Measurements from ENCODE around the gene LAMB4. TPM values are rescaled to one million over a fixed set of nuclear protein-coding genes. Genes with fewer than 3 reads are reported as not detected.

The LAMB4 gene
- total and polyA plus RNA-seq, 2 donors = 0.16 to 0.90 TPM

DNA sequence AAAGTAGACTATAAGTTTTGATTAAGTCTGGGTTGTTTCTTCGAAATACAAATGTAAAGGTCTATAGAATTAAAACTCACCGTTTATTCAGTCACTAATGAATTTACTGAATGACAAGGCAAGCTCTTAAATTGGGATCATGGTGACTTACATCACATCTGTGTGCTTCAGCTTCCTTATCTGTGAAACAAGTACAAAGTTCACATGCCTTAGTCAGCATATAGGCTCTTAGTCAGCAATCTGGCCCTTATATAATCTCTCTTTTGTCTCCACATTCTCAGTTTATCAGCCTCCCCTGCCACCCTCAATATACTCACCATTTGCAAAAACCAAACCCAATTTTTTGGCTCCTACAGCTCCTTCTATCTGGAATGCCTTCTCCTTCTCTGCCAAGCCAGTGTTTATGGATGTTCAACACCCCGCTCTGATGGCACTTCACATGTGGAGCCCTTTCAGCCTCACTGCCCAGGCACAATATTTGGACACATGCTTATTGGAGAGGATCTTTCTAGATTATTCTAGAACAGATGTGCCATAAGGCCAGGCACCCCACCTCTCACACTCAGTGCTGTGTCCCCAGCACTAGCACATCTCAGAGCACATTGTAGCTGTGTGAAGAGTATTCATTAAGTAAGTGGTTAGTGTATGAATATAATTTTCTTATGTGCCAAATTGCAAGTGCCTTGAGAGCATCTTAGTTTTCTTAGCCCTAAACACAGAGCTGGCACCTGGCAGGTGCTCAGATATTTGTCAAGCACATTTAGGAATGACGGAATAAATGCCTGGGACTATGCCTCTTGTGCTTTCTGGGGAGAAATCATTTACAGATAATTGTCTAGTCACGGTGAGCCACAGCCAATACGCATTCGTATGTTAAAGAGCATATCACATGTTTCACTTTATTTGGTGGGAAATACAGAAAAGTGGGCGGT, 117.4 kb downstream of the LAMB4 start:
- no peak for DNase-seq (ENCODE audit: extremely low spot score)
- 91% methylated on average over 8 of the region's 8 CpGs for whole genome bisulfite sequencing
- H3K4me1 ChIP-seq (ENCODE audit: insufficient read depth) = no peaks in the 10 kb centered on the region
- no peaks in the 10 kb centered on the region for H3K36me3 ChIP-seq (ENCODE audit: insufficient read depth)
- H3K27ac ChIP-seq (ENCODE audit: low read depth) = no peak overlapping the region
- no peak overlapping the region for H3K4me3 ChIP-seq (ENCODE audit: low read depth, low read length)

- Histone ChIP-seq H3K4me3 (ENCODE audit: low read depth, low read length) (no peak overlapping the region), H3K27ac (ENCODE audit: low read depth) (no peak overlapping the region), H3K36me3 (ENCODE audit: insufficient read depth) (no peaks in the 10 kb centered on the region), H3K4me1 (ENCODE audit: insufficient read depth) (no peaks in the 10 kb centered on the region)
- no peak for DNase-seq (ENCODE audit: extremely low spot score)
- 68% methylated on average over 1 of the region's 1 CpG for WGBS
These were observed 119.8 kb downstream of the LAMB4 start for GRCh38 chr7:108010377-108010776.

DNA sequence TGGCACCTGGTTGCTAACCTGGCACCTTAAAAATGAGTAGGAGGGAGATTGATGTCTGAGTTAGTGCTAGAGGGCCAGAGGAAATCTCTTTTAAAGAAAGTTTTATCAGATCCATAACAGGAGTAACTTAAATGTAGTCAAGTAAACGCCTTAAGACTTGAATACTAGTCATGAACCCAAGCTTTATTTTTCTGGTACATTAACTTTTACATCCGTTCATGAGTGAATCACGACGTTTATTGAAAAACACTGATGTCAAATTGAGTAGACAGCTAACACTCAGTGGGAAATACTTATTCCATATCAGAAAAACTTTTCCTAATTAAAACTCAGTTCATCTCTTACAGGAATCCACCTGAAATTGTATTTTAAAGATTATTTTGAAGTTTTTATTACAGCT, 120.3 kb downstream of the LAMB4 start:
- Histone ChIP-seq H3K36me3 (ENCODE audit: insufficient read depth) (no peaks in the 10 kb centered on the region), H3K4me3 (ENCODE audit: low read depth, low read length) (no peak overlapping the region), H3K27ac (ENCODE audit: low read depth) (no peak overlapping the region), H3K4me1 (ENCODE audit: insufficient read depth) (no peaks in the 10 kb centered on the region)
- WGBS = 85% methylated on average over 4 of the region's 4 CpGs
- DNase-seq (ENCODE audit: extremely low spot score) = no peak

DNA sequence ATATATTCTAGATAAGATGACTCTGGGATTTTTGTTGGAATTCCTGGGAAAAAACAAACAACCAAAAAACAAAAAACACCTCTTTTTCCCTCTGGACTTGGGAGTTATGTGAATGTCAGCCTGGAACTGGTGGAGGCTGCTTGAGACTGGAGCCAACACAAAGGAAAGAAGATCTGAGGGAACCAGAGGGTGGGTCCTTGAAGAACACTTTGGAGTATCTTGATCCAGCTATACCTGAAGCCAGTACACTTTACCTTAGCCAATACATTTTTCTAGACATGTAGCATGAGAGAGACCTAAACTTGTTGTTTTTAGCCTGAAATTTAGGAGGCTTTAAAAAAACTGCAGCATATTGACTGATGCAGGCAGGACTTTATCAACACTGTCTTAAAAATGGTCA, 121.3 kb downstream of the LAMB4 start:
- H3K4me1 ChIP-seq (ENCODE audit: insufficient read depth) = no peaks in the 10 kb centered on the region
- no peak overlapping the region for H3K4me3 ChIP-seq (ENCODE audit: low read depth, low read length)
- H3K36me3 ChIP-seq (ENCODE audit: insufficient read depth) = no peaks in the 10 kb centered on the region
- peak overlapping the region; percentile 46 for H3K27ac ChIP-seq (ENCODE audit: low read depth)
- no peak for DNase-seq (ENCODE audit: extremely low spot score)

DNA sequence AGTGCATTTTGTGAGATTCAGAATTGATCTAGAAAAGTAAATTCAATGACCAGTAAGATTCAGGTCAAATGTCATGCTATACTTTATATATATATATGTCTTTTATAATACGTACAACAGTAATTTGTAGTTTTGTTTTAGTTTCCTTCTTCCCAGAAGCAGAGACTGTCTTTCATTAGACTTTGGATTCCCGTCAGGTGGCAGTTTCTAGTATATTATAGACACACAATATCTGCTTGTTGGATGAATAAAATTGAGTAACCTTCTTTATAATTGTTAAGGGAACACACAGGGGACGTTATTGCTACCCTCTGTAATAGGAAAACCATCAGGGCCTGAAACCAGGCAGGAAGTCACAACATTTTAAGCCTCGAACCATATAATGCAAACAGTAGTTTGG, 121.9 kb downstream of the LAMB4 start:
- peak overlapping the region; percentile 16 for H3K27ac ChIP-seq (ENCODE audit: low read depth)
- WGBS = 94% methylated on average over 4 of the region's 4 CpGs

GRCh38 chr7:108007762-108008161, 122.4 kb downstream of the LAMB4 start:
- no peak overlapping the region for H3K4me3 ChIP-seq (ENCODE audit: low read depth, low read length)
- no peaks in the 10 kb centered on the region for H3K36me3 ChIP-seq (ENCODE audit: insufficient read depth)
- WGBS = 75% methylated on average over 3 of the region's 3 CpGs
- DNase-seq (ENCODE audit: extremely low spot score) = no peak
- H3K4me1 ChIP-seq (ENCODE audit: insufficient read depth) = no peaks in the 10 kb centered on the region
- H3K27ac ChIP-seq (ENCODE audit: low read depth) = no peak overlapping the region

More for the DNA sequence above, 121.9 kb downstream of the LAMB4 start:
- H3K36me3 ChIP-seq (ENCODE audit: insufficient read depth) = no peaks in the 10 kb centered on the region
- DNase-seq (ENCODE audit: extremely low spot score) = no peak
- H3K4me3 ChIP-seq (ENCODE audit: low read depth, low read length) = no peak overlapping the region
- no peaks in the 10 kb centered on the region for H3K4me1 ChIP-seq (ENCODE audit: insufficient read depth)

DNA sequence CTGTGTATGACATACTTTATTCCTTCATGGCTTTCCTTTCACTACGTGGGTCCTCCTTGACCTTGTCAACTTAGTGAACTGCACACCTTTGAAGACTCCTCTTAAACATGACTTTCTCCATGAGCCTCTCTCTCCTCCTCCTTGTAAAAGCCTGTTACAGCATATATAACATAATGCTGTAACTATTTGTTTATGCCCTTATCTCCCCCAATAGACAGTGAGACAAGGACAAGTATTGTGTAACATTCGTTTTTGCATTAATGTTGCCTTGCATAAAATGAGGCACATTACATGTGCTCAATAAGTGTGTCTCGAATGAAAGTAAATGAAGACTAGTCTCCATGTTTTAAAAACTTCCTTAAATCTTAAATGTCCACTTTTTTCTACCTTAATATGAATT, 122.9 kb downstream of the LAMB4 start:
- DNase-seq (ENCODE audit: extremely low spot score) = no peak
- no peaks in the 10 kb centered on the region for H3K4me1 ChIP-seq (ENCODE audit: insufficient read depth)
- no peaks in the 10 kb centered on the region for H3K36me3 ChIP-seq (ENCODE audit: insufficient read depth)
- 73% methylated on average over 3 of the region's 3 CpGs for WGBS
- peak overlapping the region; percentile 41 for H3K27ac ChIP-seq (ENCODE audit: low read depth)
- no peak overlapping the region for H3K4me3 ChIP-seq (ENCODE audit: low read depth, low read length)

DNA sequence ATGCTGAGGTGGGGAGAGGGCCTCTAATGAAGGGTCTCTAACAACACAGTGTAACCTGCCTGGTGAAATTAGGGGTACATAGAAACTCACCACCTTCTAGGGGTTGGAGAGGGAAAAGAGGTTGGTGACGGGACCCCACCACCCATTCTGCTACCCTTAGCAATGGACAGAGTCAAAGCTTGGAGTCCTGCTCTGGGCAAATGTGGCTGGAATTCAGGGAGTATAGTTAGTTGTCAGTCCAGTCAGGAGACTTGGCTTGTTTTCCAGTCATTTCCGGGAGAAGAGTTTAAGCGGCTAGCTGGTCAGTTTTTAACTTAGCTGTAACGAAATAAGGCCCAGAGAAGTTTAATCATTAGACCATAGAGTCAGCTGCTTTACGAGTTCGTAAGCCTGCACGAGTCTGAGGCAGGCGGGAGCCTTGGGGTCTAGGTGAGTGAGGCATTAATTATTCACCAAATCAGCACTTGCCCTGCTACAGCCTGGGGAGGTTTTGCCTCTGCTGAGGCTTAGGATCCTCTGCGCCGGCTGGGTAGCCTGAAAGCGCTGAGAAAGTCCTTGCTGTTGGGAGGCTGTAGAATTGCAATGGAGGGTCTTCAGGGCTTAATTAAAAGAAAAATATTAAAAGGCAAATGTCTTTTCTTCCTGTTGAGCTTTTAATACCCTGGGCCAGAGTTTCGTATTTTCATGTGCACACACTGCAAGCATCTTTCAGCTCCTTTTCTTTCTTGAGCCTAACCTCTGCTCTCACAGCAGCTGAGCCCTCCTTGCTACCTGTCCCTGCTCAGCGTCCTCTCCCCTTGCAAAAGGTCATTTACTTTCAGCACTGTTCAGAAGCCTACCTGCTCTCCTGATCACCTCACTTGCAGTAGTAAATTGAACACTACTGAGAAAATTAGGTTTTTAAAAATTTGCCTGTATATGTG, 125.7 kb downstream of the LAMB4 start:
- WGBS = 61% methylated on average over 13 of the region's 13 CpGs
- H3K4me3 ChIP-seq (ENCODE audit: low read depth, low read length) = no peak overlapping the region
- no peak for DNase-seq (ENCODE audit: extremely low spot score)
- peak overlapping the region; percentile 14 for H3K27ac ChIP-seq (ENCODE audit: low read depth)
- H3K4me1 ChIP-seq (ENCODE audit: insufficient read depth) = no peaks in the 10 kb centered on the region
- no peaks in the 10 kb centered on the region for H3K36me3 ChIP-seq (ENCODE audit: insufficient read depth)

DNA sequence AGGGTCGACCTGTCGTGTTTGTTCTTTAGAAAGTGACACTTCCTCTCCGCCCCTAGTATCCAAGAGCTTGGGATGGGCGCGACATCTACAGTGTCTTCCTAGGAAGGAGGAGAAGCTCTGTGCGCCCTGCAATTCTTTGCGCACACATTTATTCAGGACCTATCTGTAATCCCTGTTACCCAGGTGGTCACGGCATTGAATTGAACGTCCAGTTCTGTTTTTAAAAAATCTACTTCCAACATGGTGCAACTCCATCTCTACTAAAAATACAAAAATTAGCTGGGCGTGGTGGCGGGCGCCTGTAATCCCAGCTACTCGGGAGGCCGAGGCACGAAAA, 126.6 kb downstream of the LAMB4 start:
- Histone ChIP-seq H3K27ac (ENCODE audit: low read depth) (peak overlapping the region; percentile 83), H3K4me1 (ENCODE audit: insufficient read depth) (no peaks in the 10 kb centered on the region), H3K36me3 (ENCODE audit: insufficient read depth) (no peaks in the 10 kb centered on the region), H3K4me3 (ENCODE audit: low read depth, low read length) (peak overlapping the region; percentile 74)
- 59% methylated on average over 15 of the region's 15 CpGs for WGBS
- no peak for DNase-seq (ENCODE audit: extremely low spot score)

GRCh38 chr7:108002726-108003598, 127.2 kb downstream of the LAMB4 start, which contains the start of gene LAMB1:
LAMB1 (minus strand) TSS chr7:108003161; CDS start chr7:108002885, 276 bp downstream.
- under 1% methylated on average over 75 of the region's 75 CpGs for WGBS
- Histone ChIP-seq H3K4me1 (ENCODE audit: insufficient read depth) (no peaks in the 10 kb centered on the region), H3K27ac (ENCODE audit: low read depth) (peak within 1 kb of the TSS; percentile 83), H3K36me3 (ENCODE audit: insufficient read depth) (no peaks in the 10 kb centered on the region), H3K4me3 (ENCODE audit: low read depth, low read length) (peak within 1 kb of the TSS; percentile 74)
- no peak for DNase-seq (ENCODE audit: extremely low spot score)

DNA sequence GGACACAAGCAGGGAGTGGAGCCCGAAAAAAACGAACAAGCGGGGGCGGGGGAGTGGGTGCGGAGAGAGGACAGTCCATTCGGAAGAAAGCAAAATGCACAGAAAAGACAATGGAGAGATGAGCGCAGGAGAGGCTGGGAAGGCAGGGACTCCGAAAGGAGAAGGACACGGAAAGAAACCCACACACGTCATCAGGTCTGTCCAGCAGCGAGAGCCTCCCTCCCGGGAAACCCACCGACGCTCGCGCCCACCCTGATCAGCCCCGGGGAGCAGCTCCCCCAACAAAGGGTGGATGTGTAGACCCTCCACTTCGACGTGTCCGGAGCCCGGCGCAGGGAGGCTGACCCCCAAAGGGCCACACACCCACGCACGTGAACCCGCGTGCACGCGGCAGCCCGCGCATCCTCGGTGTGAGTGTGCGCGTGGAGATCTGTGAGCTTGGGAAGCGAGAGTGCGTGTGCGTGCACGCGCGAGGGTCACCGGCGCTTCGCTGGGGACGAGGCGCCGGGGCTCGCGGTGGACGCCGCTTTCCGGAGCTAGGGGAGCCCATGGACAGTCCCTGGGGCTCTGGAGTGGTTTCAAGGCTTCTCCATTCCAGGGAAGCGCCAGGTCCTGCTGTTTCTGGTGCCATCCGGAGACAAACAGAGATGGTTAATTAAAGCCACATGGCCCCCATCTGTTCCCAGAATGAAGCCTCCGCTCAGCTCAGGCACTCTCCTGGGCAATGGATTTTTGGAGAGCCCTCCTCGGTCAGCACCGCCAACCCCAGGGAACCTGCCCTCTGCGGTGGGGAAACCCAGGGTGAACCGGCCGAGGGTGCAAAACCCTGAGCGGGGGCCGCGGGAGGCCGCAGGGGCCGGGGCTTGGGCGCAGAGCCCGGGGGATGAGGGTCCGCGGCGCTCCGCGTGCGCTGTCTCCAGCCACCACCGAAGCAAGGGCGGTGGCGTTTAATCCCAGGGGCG, 128.1 kb downstream of the LAMB4 start:
- Histone ChIP-seq H3K4me3 (ENCODE audit: low read depth, low read length) (peak overlapping the region; percentile 74), H3K4me1 (ENCODE audit: insufficient read depth) (no peaks in the 10 kb centered on the region), H3K27ac (ENCODE audit: low read depth) (peak overlapping the region; percentile 70), H3K36me3 (ENCODE audit: insufficient read depth) (no peaks in the 10 kb centered on the region)
- no peak for DNase-seq (ENCODE audit: extremely low spot score)
- WGBS = under 1% methylated on average over 75 of the region's 75 CpGs

Data from urinary bladder (tissue), 4 donors.